DOHH2 (cell line): ENCODE data around the gene FOXRED2.

Source experiments
- EZH2phosphoT487 ChIP-seq: fragments of 200-600 bp; sonication (generic); IDR thresholded peaks from 2 replicates; pipeline ENCODE4 v1.6.1; 2017; ENCODE audit warnings: borderline replicate concordance, mild to moderate bottlenecking, antibody characterized with exemption, low read length, moderate library complexity, mixed read lengths
- TF ChIP-seq, protein P1 (sequence below): fragments of 200-600 bp; sonication (generic); IDR thresholded peaks from one replicate; pipeline ENCODE4 v1.5.1; 2014; ENCODE audit warnings: antibody characterized with exemption, mild to moderate bottlenecking, low read depth, low read length; ENCODE audit not compliant: poor library complexity, severe bottlenecking

DNA sequence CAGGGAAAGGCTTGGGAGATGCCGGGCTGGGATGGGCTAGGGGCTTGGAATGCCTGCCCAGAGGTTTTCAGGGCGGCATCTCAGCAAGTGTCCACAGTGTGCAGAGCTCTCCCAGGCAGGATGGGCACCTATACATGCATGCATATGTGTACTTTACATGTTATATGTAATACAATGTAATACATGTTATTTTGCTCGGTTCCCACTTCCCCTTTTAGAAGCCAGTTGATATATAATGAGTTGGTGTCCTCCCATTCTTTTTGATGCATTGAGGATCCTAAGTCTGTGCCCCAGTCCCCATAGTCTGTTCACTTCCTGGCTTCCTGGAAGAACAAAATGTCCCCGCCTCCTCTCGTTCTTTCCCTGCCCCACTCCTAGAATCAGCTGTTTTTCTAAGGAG is 42.2 kb upstream of the FOXRED2 start:
- TF ChIP-seq, protein P1, sequence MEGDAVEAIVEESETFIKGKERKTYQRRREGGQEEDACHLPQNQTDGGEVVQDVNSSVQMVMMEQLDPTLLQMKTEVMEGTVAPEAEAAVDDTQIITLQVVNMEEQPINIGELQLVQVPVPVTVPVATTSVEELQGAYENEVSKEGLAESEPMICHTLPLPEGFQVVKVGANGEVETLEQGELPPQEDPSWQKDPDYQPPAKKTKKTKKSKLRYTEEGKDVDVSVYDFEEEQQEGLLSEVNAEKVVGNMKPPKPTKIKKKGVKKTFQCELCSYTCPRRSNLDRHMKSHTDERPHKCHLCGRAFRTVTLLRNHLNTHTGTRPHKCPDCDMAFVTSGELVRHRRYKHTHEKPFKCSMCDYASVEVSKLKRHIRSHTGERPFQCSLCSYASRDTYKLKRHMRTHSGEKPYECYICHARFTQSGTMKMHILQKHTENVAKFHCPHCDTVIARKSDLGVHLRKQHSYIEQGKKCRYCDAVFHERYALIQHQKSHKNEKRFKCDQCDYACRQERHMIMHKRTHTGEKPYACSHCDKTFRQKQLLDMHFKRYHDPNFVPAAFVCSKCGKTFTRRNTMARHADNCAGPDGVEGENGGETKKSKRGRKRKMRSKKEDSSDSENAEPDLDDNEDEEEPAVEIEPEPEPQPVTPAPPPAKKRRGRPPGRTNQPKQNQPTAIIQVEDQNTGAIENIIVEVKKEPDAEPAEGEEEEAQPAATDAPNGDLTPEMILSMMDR = no peak
- no peak for TF ChIP-seq EZH2phosphoT487
